GM18867 (cell line): ENCODE data around the gene DDAH2.

Experiments used
- ATAC-seq: cut with Tn5 transposase; IDR thresholded peaks from one replicate; pipeline ENCODE4 v1.9.1; 2021; ENCODE audit warnings: mild to moderate bottlenecking, moderate library complexity; ENCODE audit not compliant: unreplicated experiment

The DDAH2 gene, protein sequence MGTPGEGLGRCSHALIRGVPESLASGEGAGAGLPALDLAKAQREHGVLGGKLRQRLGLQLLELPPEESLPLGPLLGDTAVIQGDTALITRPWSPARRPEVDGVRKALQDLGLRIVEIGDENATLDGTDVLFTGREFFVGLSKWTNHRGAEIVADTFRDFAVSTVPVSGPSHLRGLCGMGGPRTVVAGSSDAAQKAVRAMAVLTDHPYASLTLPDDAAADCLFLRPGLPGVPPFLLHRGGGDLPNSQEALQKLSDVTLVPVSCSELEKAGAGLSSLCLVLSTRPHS

DNA sequence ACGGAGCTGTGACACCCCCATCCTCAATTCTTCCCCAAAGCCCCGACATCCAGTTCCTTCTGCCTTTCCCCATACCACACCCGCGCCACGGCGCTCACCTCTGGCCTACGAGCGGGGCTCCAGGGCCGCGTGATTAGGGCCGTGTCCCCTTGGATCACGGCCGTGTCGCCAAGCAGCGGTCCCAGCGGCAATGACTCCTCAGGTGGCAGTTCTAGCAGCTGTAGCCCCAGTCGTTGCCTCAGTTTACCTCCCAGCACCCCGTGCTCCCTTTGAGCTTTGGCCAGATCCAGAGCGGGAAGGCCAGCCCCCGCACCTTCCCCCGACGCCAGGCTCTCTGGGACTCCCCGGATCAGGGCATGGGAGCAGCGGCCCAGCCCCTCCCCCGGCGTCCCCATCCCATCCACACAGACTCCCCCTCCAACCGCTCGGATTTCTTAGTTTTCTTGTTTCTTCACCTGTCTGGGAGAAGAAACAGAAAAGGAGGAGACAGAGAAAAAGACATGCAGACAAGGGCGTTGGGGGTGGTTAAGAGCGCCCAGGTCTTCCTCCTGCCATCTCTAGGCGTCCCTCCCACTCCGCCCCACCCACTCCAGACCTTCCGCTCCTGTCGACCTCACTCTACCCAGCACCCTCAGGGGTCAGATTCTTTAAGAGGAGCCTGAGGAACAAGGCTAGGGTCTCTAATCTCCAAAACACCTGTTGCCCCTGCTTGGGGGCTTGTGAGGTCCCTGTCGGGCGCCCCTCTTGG lies at the start of gene DDAH2:
Gene DDAH2 (minus strand): TSS at position 533 of the 748 bp plus-strand sequence. CDS start 138 bp downstream, at position 395.
- ATAC-seq = no peak

DNA sequence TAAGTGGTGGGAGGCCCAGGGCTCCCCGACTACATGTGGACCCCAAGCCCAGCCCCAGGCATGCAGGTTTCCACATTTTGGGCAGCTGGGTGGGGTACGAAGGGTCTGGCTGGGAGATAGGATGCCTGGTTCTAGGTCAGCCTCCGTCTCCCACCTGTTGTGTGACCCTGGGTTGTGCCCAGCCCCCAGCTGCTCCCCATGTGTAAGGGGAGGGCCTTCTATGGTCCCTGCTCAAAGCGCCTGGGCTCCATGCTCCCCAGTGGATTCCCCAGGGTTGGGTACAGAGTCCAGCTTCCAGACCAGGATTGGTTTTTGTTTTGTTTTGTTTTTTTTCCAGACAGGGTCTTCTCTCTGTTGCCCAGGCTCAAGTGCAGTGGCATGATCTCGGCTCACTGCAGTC lies 49.1 kb upstream of the DDAH2 start:
- ATAC-seq = no peak

DNA sequence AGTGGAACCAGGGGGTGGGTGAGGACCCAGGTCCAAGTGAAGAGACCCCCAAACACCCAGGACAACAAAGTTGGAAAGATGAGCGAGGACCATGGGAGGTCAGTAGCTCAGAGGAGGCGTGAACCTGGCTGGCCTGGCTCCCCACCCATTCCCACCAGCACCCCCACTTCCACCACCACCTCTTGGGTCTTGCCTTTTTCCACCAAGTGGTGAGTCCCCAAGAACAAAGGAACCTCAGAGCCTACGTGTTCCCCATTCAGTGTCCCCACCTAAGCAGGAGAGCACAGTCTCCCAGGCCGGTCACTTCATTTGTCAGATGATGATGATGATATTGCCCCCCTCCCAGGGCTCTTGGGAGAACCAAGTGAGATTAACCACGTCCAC lies 48.6 kb upstream of the DDAH2 start:
- ATAC-seq = no peak

DNA sequence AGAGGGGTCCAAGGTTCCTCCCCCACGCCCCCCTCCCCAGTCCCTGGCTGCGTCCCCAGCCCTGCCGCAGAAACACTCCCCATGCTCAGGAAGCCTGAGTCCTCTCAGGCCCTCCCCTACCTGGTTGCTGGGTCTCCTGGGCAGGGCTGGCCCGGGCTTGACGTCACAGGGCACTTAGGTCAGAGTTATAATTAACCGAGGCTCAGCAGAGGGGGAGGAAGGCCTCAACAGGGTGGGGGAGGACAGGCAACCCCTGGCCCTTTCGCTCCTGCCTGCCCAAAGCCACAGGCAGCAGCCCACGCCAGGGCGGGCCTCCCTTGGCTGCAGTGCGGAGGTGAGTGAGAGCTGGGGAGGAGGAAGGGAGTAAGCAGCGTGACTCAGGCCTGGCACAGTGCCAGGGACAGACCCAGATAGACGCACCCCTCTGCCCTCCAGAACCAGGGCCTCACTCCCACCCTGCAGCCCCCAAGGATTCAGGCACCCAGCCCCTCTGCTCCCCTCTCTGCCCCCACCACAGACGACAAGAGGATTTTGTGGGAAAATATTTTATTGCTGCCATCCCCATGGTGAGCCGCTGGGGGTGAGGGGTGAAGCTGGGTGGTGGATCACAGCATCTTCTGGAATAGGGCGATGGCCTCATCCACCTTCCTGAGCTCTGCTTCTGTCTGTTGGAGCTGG lies 48.0 kb upstream of the DDAH2 start, which contains the start of gene VWA7:
Gene VWA7 (minus strand): TSS at position 340 of the 678 bp plus-strand sequence. CDS start 549 bp downstream, outside the sequence.
- ATAC-seq = no peak

DNA sequence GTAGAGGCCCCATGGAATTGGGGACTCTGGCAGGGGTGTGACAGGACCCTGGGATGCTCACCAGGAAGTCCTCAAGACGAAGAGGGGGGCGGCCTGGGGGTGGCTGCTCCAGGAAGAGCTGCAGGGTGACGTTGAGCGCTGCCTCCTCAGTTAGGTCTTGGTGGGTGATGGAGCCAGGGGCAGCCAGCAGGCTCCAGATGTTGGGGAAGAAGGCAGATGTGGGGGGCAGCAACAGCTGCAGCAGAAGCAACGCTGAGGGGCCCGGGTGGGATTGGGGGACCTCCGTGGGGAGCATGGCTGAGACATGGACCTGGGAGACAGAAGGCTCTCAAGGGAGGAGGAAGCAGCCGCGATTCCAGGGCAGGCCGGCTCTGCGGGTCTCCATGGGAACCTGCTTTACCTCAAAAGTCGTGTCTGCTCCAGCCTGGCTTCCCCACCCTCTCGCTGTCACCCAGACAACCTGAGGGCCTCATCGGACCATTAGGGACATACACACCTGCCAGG lies 47.4 kb upstream of the DDAH2 start:
- ATAC-seq = no peak

DNA sequence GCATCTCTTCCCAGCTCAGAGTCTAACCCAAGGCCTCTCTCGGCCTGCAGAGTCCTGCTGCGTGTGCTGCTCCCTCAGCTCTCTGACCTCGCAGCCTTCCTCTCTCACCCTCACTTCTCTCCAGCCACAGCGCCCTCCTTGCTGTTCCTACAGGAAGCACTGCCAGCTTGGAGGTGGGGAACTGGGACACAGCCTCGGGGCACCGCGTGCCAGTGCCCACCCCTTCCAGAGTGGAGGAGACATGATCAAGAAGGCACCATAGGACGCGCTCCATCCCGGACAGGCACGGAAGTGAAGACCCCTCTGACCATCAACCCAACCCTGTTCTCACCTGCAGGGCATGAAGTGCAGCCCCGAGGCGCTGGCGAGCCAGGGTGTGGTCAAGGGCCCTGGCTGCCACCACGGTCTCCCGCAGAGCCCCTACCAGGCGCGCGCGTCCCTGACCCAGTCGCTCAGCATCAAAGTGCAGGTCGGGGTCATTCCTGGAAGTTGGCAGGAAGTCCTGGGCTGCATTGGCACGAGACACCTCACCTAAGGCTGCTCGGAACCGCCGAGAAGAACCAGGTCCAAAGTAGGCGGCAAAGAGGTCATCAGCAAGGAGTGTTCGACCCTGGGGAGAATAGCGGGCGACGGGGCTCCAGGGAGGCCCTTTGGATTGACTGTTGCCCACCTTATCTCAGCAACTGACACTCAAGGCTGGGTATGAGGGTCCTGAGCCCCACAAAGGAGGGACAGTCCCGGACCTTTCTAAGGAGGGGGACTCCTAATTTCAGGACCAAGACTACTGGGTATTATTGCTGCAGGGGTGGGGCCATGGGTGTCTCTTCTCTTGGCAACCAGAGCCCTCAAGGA lies 46.8 kb upstream of the DDAH2 start:
- ATAC-seq = no peak

DNA sequence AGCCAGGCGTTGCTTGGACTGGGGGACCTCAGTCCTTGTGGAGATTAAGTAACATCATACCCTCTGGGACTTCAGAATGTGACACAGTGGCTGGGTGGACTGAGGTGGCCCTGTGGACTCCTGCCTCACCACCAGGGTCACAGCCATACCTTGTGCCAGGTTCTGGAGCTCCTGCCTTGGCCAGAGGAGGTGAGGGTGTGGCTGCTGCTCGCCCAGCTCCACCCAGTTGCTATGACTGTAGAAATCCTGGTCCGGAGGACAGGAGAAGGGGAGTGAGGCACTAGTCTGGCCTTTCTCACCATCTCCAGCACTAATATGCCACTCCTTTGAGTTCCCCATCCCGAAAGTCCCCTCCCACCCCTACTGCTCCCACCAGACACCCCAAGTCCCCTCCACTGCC lies 46.1 kb upstream of the DDAH2 start:
- no peak for ATAC-seq

DNA sequence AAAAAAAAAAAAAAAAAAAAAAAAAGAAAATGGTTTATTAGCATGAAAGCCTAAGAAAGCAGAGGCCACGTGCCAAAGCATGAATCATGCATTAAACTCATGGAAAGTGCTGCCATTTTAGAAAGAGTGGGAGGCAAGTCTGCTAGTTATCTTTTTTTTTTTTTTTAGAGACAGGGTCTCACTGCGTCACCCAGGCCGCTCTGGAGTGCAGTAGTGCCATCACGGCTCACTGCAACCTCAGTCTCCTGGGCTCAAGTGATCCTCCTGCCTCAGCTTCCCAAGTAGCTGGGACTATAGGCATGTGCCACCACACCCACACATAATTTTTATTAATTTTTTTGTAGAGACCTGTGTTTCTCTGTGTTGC lies 42.9 kb upstream of the DDAH2 start:
- no peak for ATAC-seq

DNA sequence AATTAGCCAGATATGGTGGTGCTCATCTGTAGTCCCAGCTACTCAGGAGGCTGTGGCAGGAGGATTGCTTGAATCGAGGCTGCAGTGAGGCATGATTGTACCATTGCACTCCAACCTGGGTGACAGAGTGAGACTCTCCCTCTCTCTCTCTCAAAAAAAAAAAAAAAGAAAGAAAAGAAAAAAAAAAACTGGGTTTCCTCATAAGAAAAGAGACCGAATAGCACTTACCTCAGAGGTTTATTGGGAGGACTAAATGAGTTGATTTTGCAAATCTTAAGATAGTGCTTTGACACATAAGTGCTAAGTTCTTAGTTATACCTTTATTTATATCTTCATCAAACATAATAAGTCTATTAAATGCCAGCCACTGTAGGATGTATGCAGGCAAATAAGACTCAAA lies 41.8 kb upstream of the DDAH2 start:
- no peak for ATAC-seq

DNA sequence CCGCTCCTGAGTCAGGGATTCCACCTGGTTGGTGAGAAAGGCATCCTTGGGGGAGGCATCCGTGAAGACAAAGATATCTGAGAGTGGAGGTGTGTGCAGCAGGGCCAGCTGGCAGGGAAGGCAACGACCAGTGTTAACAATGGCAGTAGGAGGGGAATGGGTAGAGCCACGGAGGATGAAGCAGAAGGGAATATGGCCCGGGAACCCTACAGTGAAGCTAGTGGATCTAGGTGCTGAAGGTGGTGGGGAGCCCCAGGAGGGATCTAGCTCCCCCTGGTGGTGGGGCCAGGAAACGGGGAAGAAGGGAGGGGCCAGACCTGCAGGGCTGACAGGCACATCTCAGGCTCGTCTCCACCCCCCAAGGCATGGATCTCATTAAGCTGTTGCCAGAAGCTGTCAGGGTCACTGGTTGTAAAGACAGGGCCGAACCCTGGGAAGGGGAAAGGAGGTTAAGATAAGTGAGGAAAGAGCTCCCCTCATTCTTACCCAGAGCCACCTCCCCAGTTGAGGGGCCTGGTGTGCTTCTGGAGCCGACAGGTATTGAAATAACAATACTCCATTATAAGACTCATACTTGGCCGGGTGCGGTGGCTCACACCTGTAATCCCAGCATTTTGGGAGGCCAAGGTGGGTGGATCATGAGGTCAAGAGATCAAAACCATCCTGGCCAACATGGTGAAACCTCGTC lies 40.7 kb upstream of the DDAH2 start:
- ATAC-seq = no peak

DNA sequence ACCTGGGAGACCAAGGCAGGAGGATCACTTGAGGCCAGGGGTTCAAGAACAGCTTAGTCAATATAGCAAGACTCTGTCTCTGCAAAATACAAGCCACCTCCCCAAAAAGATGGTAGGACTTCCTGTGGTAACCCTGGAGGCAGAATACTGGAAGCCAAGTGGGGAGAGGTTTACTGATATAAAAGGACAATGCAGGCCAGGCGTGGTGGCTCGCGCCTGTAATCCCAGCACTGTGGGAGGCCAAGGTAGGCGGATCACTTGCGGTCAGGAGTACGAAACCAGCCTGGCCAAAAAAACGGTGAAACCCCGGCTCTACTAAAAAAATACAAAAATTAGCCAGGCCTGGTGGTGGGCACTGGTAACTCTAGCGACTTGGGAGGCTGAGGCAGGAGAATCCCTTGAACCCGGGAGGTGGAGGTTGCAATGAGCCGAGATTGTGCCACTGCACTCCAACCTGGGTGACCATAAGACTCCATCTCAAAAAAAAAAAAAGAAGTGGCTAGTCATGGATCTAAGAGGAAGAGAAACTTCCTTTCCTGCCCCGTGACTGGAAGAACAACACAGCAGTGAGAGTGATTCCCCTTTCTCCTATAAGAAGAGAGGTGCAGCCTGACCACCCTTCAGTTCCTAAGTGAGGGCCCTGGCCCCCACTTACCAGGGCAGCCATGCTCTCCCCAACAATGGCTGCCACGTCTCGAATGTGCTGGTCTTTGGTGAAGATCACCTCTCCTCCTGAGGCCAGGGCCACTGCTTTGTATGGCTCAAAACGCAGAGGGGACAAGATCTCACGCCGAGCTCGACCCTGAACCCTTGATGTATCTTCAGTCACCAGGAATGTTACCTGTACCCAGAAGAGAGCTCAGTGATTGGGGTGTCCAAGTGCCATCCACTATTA lies 39.5 kb upstream of the DDAH2 start:
- ATAC-seq = no peak

DNA sequence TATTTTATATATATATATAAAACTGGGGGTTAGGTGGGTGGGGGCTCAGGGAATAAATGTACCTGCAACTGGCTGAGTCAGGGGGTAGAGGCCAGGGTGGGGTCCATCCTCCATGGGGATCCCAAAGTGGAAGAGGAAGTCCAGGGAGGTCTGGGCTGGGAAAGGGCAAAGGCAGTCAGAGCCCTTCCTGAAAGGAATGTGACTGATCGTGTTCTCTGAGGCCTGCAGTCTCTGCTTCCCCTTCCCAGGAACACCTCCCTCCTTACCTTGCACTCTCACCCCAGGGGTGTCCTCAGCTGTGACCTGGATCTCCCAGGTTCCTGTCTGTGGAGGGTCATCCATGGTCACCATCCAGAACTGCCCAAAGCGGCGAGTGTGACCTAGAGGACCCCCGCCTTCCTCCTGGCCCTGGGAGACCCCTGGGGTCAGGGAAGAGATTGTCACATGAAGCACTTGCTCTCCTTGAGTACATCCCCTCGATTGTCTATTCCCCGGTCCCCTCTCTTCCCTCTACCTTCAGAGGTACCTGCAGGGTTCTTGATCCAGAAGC lies 38.1 kb upstream of the DDAH2 start:
- ATAC-seq = no peak

DNA sequence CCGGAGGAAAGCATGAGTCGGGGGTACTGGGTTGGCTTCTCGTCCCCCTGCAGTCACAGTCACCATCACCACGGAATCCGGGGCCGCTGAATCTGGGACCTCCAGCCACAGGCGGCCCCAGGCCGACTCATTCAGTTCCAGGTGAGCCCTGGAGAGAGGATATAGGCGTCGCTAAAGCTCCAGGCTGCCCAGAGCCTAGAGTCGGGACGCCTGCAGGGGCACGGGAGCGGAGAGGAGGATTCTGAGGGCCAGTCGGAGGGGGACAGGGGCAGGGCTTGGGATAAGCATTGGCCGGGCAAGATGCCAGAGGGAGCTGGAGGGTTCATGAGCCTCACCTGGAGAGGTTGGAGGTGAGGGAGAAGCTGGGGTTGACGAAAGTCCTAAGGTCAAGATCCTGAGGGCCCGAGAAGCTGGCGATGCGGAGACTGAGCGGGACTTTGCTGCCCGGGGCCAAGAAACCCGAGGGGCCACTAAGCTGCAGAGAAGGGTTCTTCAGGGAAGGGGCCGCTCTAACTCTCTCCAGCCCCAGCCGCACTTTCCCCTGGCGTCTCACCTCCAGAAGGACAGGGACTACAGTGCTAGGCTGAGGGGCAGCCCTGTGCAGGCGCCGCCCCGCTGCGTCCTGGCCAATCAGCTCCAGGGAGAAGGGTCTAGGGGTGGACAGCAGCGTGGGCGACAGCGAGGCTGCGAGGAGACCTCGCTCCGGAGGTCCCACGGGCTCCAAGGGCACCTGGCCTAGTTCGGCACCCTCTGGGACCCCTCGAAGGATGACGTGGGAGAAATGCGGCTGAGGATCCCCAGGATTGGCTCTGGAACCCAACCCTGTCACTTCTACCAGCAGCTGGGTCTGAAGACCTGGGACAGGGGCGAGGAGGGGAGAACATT lies 37.1 kb upstream of the DDAH2 start:
- ATAC-seq = no peak

DNA sequence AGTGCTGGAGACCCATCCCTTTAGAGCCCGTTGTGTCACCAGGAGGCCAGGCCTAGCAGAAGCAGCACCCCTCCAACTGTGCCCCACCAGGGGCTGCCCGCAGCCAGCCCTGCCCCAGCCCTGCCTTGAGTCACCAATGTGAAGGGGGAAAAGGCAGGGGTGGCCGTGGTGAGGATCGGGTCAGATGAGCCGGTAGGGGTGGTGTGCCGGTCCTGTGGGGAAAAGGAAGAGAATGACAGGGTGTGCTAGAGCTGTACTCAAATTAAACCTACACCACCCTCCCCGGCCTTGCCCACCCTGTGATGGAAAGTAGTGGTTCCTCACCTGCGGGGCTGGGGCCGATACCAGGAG lies 36.4 kb upstream of the DDAH2 start:
- ATAC-seq = no peak

DNA sequence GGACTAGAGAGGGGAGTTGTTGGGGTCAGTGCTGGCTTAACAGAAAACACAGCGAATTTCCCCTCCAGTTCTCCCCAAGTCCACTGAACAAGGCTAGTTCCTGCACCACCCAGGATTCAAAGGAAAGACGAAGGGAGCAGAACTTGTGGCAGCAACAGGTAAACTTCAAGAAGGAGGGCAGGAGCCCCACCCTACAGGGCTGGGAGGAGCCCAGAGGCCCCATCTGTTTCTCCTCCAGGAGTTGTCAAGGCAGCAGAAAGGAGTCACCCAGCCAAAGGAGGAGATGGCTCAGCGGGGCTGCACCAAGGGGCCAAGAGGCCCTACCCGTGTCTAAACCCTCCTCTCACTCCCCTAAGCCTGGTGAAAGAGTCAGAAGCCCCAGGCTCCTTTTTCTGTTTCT lies 35.1 kb upstream of the DDAH2 start:
- no peak for ATAC-seq

DNA sequence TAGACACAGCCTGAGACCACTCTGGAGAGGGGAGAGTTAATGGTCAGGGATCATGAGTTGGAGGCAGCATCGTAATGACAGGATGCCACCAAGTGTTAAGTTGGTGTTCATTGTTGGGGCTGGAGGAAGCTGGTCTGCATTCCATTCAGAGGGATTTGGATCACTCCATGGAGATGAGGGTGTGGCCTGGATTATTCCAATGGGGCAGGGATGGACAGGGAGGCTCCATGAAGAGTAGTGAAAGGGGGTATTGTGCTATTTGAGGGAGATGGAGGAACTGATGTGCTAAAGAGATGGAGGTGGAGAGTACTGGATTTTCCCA lies 34.5 kb upstream of the DDAH2 start:
- no peak for ATAC-seq

DNA sequence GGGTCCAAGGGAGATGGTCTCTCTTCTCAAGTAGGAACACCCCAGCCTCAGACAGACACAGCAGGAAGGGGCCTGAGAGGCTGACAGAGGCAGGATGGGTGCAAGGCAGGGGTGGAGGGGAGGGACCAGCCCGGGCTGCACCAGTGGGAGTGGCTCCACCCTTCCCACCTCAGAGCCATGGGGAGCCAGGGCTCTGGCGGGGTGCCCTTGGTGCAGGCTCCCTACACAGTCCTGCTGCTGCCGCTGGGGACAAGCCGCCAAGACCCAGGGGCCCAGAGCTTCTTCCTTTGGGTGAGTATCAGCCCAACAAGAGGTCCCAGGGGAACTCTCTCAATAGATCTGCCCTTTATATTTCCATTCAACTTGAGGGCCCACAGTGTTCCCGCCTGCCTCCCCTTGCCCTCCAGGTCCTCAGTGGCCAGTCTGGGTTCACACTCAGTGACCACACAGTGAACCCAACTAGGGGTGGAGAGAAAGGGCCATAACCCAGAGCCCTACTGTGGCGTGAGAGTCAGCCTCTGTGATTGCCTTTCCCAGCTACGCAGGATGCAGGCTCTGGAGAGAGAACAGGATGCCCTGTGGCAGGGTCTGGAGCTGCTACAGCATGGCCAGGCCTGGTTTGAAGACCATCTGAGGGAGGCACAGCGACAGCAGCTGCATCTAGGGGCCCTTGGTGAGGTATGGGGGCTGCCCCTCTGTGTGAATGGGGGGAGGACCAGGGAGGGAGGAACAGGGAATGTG lies 33.9 kb upstream of the DDAH2 start:
- no peak for ATAC-seq

DNA sequence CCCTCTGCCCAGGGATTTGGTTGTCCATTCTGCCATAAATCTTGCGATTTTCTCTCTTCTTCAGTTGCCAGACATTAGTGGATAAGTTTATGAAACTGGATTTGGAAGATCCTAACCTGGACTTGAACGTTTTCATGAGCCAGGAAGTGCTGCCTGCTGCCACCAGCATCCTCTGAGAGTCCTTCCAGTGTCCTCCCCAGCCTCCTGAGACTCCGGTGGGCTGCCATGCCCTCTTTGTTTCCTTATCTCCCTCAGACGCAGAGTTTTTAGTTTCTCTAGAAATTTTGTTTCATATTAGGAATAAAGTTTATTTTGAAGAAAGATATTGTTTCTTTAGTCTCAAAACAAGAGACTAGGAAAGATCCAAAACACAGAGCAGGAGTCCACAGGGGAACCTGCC lies 33.3 kb upstream of the DDAH2 start, which contains the start of gene SAPCD1:
Gene SAPCD1 (plus strand): TSS at position 301 of the 400 bp plus-strand sequence. CDS start 399 bp downstream, outside the sequence.
- no peak for ATAC-seq
